PC-3 (cell line): ENCODE data around the gene MSH3. TPM values are rescaled to one million over a fixed set of nuclear protein-coding genes. Genes with fewer than 3 reads are reported as not detected.

Source experiments
- ATAC-seq: fragments of 200-7000 bp; cut with Tn5 transposase; 2 replicates; pipeline ENCODE4 v1.9.1; 2020; ENCODE audit warnings: mild to moderate bottlenecking, moderate library complexity
- BruUV-seq: library from RNA; stranded (reverse); fragments of 400-500 nt; replicated peaks from 2 replicates; lab custom pipeline; 2021; lab: Mats Ljungman, UMichigan
- CTCF ChIA-PET: fragments of 300-600 bp; sonication (Branson Sonifier 250); formaldehyde crosslinking; loops from one replicate; lab custom pipeline; 2022; ENCODE audit warnings: antibody characterized with exemption; lab: Charles Lee
- POLR2A ChIA-PET: fragments of 300-600 bp; sonication (Branson Sonifier 250); formaldehyde crosslinking; loops from one replicate; lab custom pipeline; 2022; ENCODE audit warnings: antibody characterized with exemption; ENCODE audit not compliant: unreplicated experiment; lab: Charles Lee
- DNase-seq: peaks from one replicate; pipeline ENCODE4 v3.0.0-alpha.2; 2015
- H2AFZ ChIP-seq: fragments of 300-600 bp; sonication (generic); 2 replicates; pipeline ENCODE4 v1.6.0; 2016; ENCODE audit warnings: antibody characterized with exemption, low read length
- H3F3A ChIP-seq: fragments of 300-600 bp; sonication (generic); one replicate; pipeline ENCODE4 v1.6.0; 2017; ENCODE audit warnings: antibody characterized with exemption, low read length, control low read depth, mild to moderate bottlenecking; ENCODE audit not compliant: unreplicated experiment
- H3K27ac ChIP-seq: fragments of 300-600 bp; sonication (generic); 2 replicates; pipeline ENCODE4 v1.5.1; 2016; ENCODE audit warnings: mild to moderate bottlenecking, low read length
- H3K27me3 ChIP-seq: fragments of 300-600 bp; sonication (generic); 2 replicates; pipeline ENCODE4 v1.6.1; 2016; ENCODE audit warnings: low read length, mixed read lengths
- H3K36me3 ChIP-seq: fragments of 300-600 bp; sonication (generic); 2 replicates; pipeline ENCODE4 v1.6.1; 2016; ENCODE audit warnings: low read depth, mixed run types, low read length, mixed read lengths
- H3K4me1 ChIP-seq: fragments of 300-600 bp; sonication (generic); 2 replicates; pipeline ENCODE4 v1.5.1; 2016; ENCODE audit warnings: low read length; ENCODE audit not compliant: insufficient read depth
- H3K4me2 ChIP-seq: fragments of 300-600 bp; sonication (generic); 2 replicates; pipeline ENCODE4 v1.6.0; 2016; ENCODE audit warnings: low read length
- H3K4me3 ChIP-seq: fragments of 300-600 bp; sonication (generic); 2 replicates; pipeline ENCODE4 v1.5.1; 2016; ENCODE audit warnings: mild to moderate bottlenecking, low read length, mixed read lengths
- H3K79me2 ChIP-seq: fragments of 300-600 bp; sonication (generic); 2 replicates; pipeline ENCODE4 v1.6.1; 2017; ENCODE audit warnings: low read length, mixed read lengths
- H3K9ac ChIP-seq: fragments of 300-600 bp; sonication (generic); 2 replicates; pipeline ENCODE4 v1.6.0; 2016; ENCODE audit warnings: mild to moderate bottlenecking, low read length
- H3K9me2 ChIP-seq: fragments of 300-600 bp; sonication (generic); replicated peaks from 2 replicates; pipeline ENCODE4 v1.6.1; 2016; ENCODE audit warnings: mixed run types, low read length, mixed read lengths
- H3K9me3 ChIP-seq: fragments of 300-600 bp; sonication (generic); 2 replicates; pipeline ENCODE4 v1.6.1; 2016; ENCODE audit warnings: low read length, mixed read lengths
- H4K20me1 ChIP-seq: fragments of 300-600 bp; sonication (generic); 2 replicates; pipeline ENCODE4 v1.6.1; 2016; ENCODE audit warnings: low read length, mixed read lengths
- CTCF ChIP-seq: fragments of 300-600 bp; sonication (generic); conservative IDR thresholded peaks from 2 replicates; pipeline ENCODE4 v1.5.1; 2017; ENCODE audit warnings: antibody characterized with exemption, low read depth, mild to moderate bottlenecking, low read length
- EZH2 ChIP-seq: fragments of 300-600 bp; sonication (generic); IDR thresholded peaks from one replicate; pipeline ENCODE4 v1.6.1; 2017; ENCODE audit warnings: antibody characterized with exemption, mild to moderate bottlenecking, low read length; ENCODE audit not compliant: unreplicated experiment
- EZH2phosphoT487 ChIP-seq: fragments of 300-600 bp; sonication (generic); IDR thresholded peaks from 2 replicates; pipeline ENCODE4 v1.6.1; 2018; ENCODE audit warnings: mild to moderate bottlenecking, antibody characterized with exemption, low read length, borderline replicate concordance
- intact Hi-C: fragments of 100-400 bp; cut with micrococcal nuclease; formaldehyde crosslinking; loops from 2 replicates; pipeline ENCODE4 v1.9.0; 2023
- total RNA-seq: library from RNA; depleted of rRNA; stranded (reverse); fragments of >200 nt; gene quantifications from 2 replicates; pipeline ENCODE4 v1.2.3, GENCODE V29; 2014

The MSH3 gene
- total RNA-seq, 1 experiment from 2014 or later, result 9.0 TPM

- no peak overlapping the region for H3K9ac ChIP-seq
- no peak overlapping the region for H3K4me3 ChIP-seq
- no peaks in the 10 kb centered on the region for H3K27me3 ChIP-seq
- CTCF ChIA-PET, result no interaction called here
- H3F3A ChIP-seq, result no peaks in the 10 kb centered on the region
- no peaks in the 10 kb centered on the region for H3K9me2 ChIP-seq
- BruUV-seq, result no TSS peak
- POLR2A ChIA-PET, result no interaction called here
- intact Hi-C loops, result no loop called here
- no peak overlapping the region for H3K4me2 ChIP-seq
- ATAC-seq, result no peak
- no peak for DNase-seq
- no peaks in the 10 kb centered on the region for H4K20me1 ChIP-seq
- no peak overlapping the region for H2AFZ ChIP-seq
- TF ChIP-seq EZH2phosphoT487, result no peak
- no peak for TF ChIP-seq CTCF
- TF ChIP-seq EZH2, result no peak
- H3K79me2 ChIP-seq, result no peaks in the 10 kb centered on the region
- no peak overlapping the region for H3K27ac ChIP-seq
- H3K9me3 ChIP-seq, result no peaks in the 10 kb centered on the region
- H3K4me1 ChIP-seq, result no peaks in the 10 kb centered on the region
- no peaks in the 10 kb centered on the region for H3K36me3 ChIP-seq
These were observed 52.5 kb downstream of the MSH3 start for GRCh38 chr5:80706835-80707447.

- no peaks in the 10 kb centered on the region for H3F3A ChIP-seq
- POLR2A ChIA-PET, result no interaction called here
- no peak overlapping the region for H3K9ac ChIP-seq
- DNase-seq (no peak), ATAC-seq (no peak)
- H3K27me3 ChIP-seq, result no peaks in the 10 kb centered on the region
- no TSS peak for BruUV-seq
- H3K4me2 ChIP-seq, result no peak overlapping the region
- H3K27ac ChIP-seq, result no peak overlapping the region
- H3K9me2 ChIP-seq, result no peaks in the 10 kb centered on the region
- no peak overlapping the region for H2AFZ ChIP-seq
- H3K36me3 ChIP-seq, result no peaks in the 10 kb centered on the region
- H3K4me3 ChIP-seq, result no peak overlapping the region
- no peak for TF ChIP-seq CTCF
- CTCF ChIA-PET, result no interaction called here
- no peaks in the 10 kb centered on the region for H3K9me3 ChIP-seq
- intact Hi-C loops, result no loop called here
- no peaks in the 10 kb centered on the region for H3K4me1 ChIP-seq
- H4K20me1 ChIP-seq, result no peaks in the 10 kb centered on the region
- no peaks in the 10 kb centered on the region for H3K79me2 ChIP-seq
These were observed 53.2 kb downstream of the MSH3 start for GRCh38 chr5:80707645-80708044.

- H3F3A ChIP-seq, result no peaks in the 10 kb centered on the region
- ATAC-seq, result no peak
- H3K4me1 ChIP-seq, result no peaks in the 10 kb centered on the region
- intact Hi-C loops, result loop anchor here (10.0 kb wide), 1 partner anchor 454 kb away; no protein-coding TSS in a partner anchor
- H3K27me3 ChIP-seq, result no peaks in the 10 kb centered on the region
- no peak overlapping the region for H3K4me2 ChIP-seq
- H3K4me3 ChIP-seq, result no peak overlapping the region
- ChIA-PET POLR2A (no interaction called here), CTCF (no interaction called here)
- H2AFZ ChIP-seq, result no peak overlapping the region
- no peak overlapping the region for H3K9ac ChIP-seq
- no peak for TF ChIP-seq CTCF
- TF ChIP-seq EZH2, result no peak
- TF ChIP-seq EZH2phosphoT487, result no peak
- DNase-seq, result no peak
- H3K79me2 ChIP-seq, result no peaks in the 10 kb centered on the region
- no peaks in the 10 kb centered on the region for H3K9me3 ChIP-seq
- no peaks in the 10 kb centered on the region for H4K20me1 ChIP-seq
- H3K27ac ChIP-seq, result no peak overlapping the region
- BruUV-seq, result no TSS peak
- H3K36me3 ChIP-seq, result no peaks in the 10 kb centered on the region
- H3K9me2 ChIP-seq, result no peaks in the 10 kb centered on the region
These were observed 56.8 kb downstream of the MSH3 start for GRCh38 chr5:80711216-80711615.
